Activated CD4-positive, alpha-beta T cell treated with anti-CD3 and anti-CD28 coated beads for 24 hours (primary cell): Measurements from ENCODE around the gene IL18RAP.
A peak's percentile ranks its signal among the peaks of the same experiment; 100 is the strongest.

Experiments used
- DNase-seq, 2 donors: peaks; one replicate each; pipeline ENCODE4 v3.0.0-alpha.2; 2020; ENCODE audit warnings: low read depth in 2 of 2

Gene IL18RAP

GRCh38 chr2:102455061-102455670 is 32.2 kb downstream of the IL18RAP start:
- DNase-seq, result no peak

- no peak for DNase-seq
Measured at GRCh38 chr2:102460467-102460866, 37.5 kb downstream of the IL18RAP start.

GRCh38 chr2:102461188-102461587 is 38.2 kb downstream of the IL18RAP start:
- DNase-seq, result no peak

GRCh38 chr2:102463160-102463559 is 40.2 kb downstream of the IL18RAP start:
- DNase-seq, result no peak

- no peak for DNase-seq
Measured at GRCh38 chr2:102470168-102470567, 47.2 kb downstream of the IL18RAP start.

- DNase-seq, result peak; percentile 43 to 49
Measured at GRCh38 chr2:102473020-102473419, 50.1 kb downstream of the IL18RAP start, which contains the start of gene SLC9A4. Gene SLC9A4 (plus strand): TSS chr2:102473226. CDS start chr2:102473760, 534 bp downstream.

- no peak for DNase-seq
Measured at GRCh38 chr2:102473631-102474030, 50.7 kb downstream of the IL18RAP start.

- no peak for DNase-seq
Measured at GRCh38 chr2:102474785-102475184, 51.8 kb downstream of the IL18RAP start.

- DNase-seq, result no peak
Measured at GRCh38 chr2:102478686-102479470, 55.9 kb downstream of the IL18RAP start.

- no peak for DNase-seq
Measured at GRCh38 chr2:102480285-102481195, 57.6 kb downstream of the IL18RAP start.

- no peak for DNase-seq
Measured at GRCh38 chr2:102481931-102482330, 59.0 kb downstream of the IL18RAP start.

- DNase-seq, result no peak
Measured at GRCh38 chr2:102483086-102483485, 60.1 kb downstream of the IL18RAP start.

- DNase-seq, result no peak
Measured at GRCh38 chr2:102484310-102485061, 61.5 kb downstream of the IL18RAP start.

- DNase-seq, result no peak
Measured at GRCh38 chr2:102485147-102485785, 62.3 kb downstream of the IL18RAP start.

GRCh38 chr2:102486941-102487702 is 64.2 kb downstream of the IL18RAP start:
- no peak for DNase-seq

GRCh38 chr2:102487761-102488462 is 65.0 kb downstream of the IL18RAP start:
- DNase-seq, result no peak

GRCh38 chr2:102489646-102490045 is 66.7 kb downstream of the IL18RAP start:
- no peak for DNase-seq

GRCh38 chr2:102492006-102492405 is 69.0 kb downstream of the IL18RAP start:
- DNase-seq, result no peak

- no peak for DNase-seq
Measured at GRCh38 chr2:102494570-102494969, 71.6 kb downstream of the IL18RAP start.

- no peak for DNase-seq
Measured at GRCh38 chr2:102498414-102498813, 75.5 kb downstream of the IL18RAP start.
